Fibroblast of lung (primary cell): ENCODE data around the gene INSIG1.

Source experiments
- CTCF ChIP-seq, 2 donors: IDR thresholded peaks in 1 of 2; conservative IDR thresholded peaks in 1 of 2; 1 replicate in 1 of 2; 2 replicates in 1 of 2; pipeline ENCODE4 v1.5.1; 2011 to 2012; ENCODE audit warnings: low read length in 2 of 2, control low read depth in 1 of 2, inconsistent platforms in 1 of 2, low read depth in 1 of 2, mild to moderate bottlenecking in 1 of 2
- EZH2 ChIP-seq: IDR thresholded peaks from 2 replicates; pipeline ENCODE4 v1.5.1; 2012; ENCODE audit warnings: low read length, control low read depth, mild to moderate bottlenecking; ENCODE audit errors: missing control alignments

GRCh38 chr7:155352753-155353115 is 55.1 kb downstream of the INSIG1 start:
- TF ChIP-seq EZH2 (no peak), CTCF (conservative IDR thresholded peaks at IDR 0.05 in 1 of 2, IDR thresholded peaks at IDR 0.05 in 1 of 2; ENCODE audit: low read depth in 1 of 2, low read length in 2 of 2) (no peak)
